DOHH2 (cell line): ENCODE data around the gene ITGB5.

Experiments used
- H3F3A ChIP-seq: fragments of 200-600 bp; sonication (generic), shearing (Covaris generic); 2 replicates; pipeline ENCODE4 v1.6.0; 2016; ENCODE audit warnings: antibody characterized with exemption, mild to moderate bottlenecking; ENCODE audit not compliant: control insufficient read depth, insufficient read depth
- H3K27ac ChIP-seq: fragments of 200-600 bp; sonication (generic); 2 replicates; pipeline ENCODE4 v1.5.1; 2014; ENCODE audit warnings: low read depth, mild to moderate bottlenecking, low read length, moderate library complexity
- H3K27me3 ChIP-seq: fragments of 200-600 bp; sonication (generic); 2 replicates; pipeline ENCODE4 v1.6.1; 2014; ENCODE audit warnings: mild to moderate bottlenecking, low read length, mixed read lengths; ENCODE audit not compliant: control insufficient read depth
- H3K36me3 ChIP-seq: fragments of 200-600 bp; sonication (generic); 2 replicates; pipeline ENCODE4 v1.6.1; 2014; ENCODE audit warnings: mild to moderate bottlenecking, low read length, moderate library complexity, mixed read lengths; ENCODE audit not compliant: control insufficient read depth
- H3K4me1 ChIP-seq: fragments of 200-600 bp; sonication (generic); 2 replicates; pipeline ENCODE4 v1.6.1; 2014; ENCODE audit warnings: mild to moderate bottlenecking, low read length, mixed read lengths; ENCODE audit not compliant: control insufficient read depth
- H3K4me2 ChIP-seq: fragments of 200-600 bp; sonication (generic); 2 replicates; pipeline ENCODE4 v1.6.0; 2014; ENCODE audit warnings: mild to moderate bottlenecking, low read length, moderate library complexity
- H3K4me3 ChIP-seq: fragments of 200-600 bp; sonication (generic); 2 replicates; pipeline ENCODE4 v1.5.1; 2014; ENCODE audit warnings: mild to moderate bottlenecking, low read length, mixed read lengths
- H3K79me2 ChIP-seq: fragments of 200-600 bp; sonication (generic); 2 replicates; pipeline ENCODE4 v1.6.1; 2014; ENCODE audit warnings: mild to moderate bottlenecking, low read length, mixed read lengths; ENCODE audit not compliant: control insufficient read depth
- H3K9me2 ChIP-seq: fragments of 200-600 bp; sonication (generic); replicated peaks from 2 replicates; pipeline ENCODE4 v1.6.1; 2014; ENCODE audit warnings: mild to moderate bottlenecking, low read length, mixed read lengths; ENCODE audit not compliant: control insufficient read depth
- H3K9me3 ChIP-seq: fragments of 200-600 bp; sonication (generic); 2 replicates; pipeline ENCODE4 v1.6.1; 2014; ENCODE audit warnings: antibody characterized with exemption, low read length, mixed read lengths; ENCODE audit not compliant: control insufficient read depth, insufficient read depth
- H4K20me1 ChIP-seq: fragments of 200-600 bp; sonication (generic); 2 replicates; pipeline ENCODE4 v1.6.0; 2014; ENCODE audit warnings: low read depth, mild to moderate bottlenecking, antibody characterized with exemption, low read length, moderate library complexity; ENCODE audit not compliant: control insufficient read depth, insufficient read depth
- EZH2phosphoT487 ChIP-seq: fragments of 200-600 bp; sonication (generic); IDR thresholded peaks from 2 replicates; pipeline ENCODE4 v1.6.1; 2017; ENCODE audit warnings: borderline replicate concordance, mild to moderate bottlenecking, antibody characterized with exemption, low read length, moderate library complexity, mixed read lengths
- TF ChIP-seq, protein P1 (sequence below): fragments of 200-600 bp; sonication (generic); IDR thresholded peaks from one replicate; pipeline ENCODE4 v1.5.1; 2014; ENCODE audit warnings: antibody characterized with exemption, mild to moderate bottlenecking, low read depth, low read length; ENCODE audit not compliant: poor library complexity, severe bottlenecking

Gene ITGB5

DNA sequence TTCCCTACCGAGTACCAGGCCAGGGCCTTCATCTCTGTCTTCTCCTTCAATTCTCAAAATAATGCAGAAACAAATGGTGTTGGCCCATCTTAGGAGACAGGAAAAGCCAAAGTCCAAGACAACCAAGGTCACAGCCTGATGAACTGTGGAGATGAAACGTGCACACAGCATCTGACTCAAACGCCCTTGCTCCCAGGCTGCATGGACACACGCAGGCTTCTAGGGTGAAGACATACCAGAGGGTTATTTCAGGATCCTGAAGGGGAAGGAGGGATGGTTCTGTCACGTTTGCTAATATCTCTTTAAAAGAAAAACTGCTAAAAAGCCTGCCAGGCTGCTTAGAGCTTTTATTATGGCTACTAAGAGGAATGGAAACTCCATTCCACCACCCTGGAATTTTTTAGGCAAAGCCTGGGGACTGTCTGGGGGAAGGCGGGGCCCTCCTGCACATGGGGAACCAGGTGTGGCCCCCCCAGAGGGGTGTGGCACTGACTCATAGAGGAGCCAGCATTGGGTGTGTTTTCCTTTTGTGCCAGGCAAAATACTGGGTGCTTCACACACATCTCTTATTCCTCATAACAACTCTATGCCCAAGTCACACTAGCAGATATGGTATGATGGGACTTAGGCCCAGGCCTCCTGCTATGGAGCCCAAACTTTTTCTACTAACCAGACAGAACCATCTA lies 94.0 kb downstream of the ITGB5 start:
- Histone ChIP-seq H4K20me1 (no peaks in the 10 kb centered on the region), H3K27me3 (peaks cover 6% of the 10 kb centered on the region; the same call in 1 of the 2 replicates), H3K79me2 (no peaks in the 10 kb centered on the region), H3F3A (no peaks in the 10 kb centered on the region), H3K27ac (no peak overlapping the region), H3K9me2 (no peaks in the 10 kb centered on the region), H3K9me3 (no peaks in the 10 kb centered on the region), H3K4me3 (no peak overlapping the region), H3K4me2 (no peak overlapping the region), H3K4me1 (no peaks in the 10 kb centered on the region), H3K36me3 (no peaks in the 10 kb centered on the region)
- TF ChIP-seq EZH2phosphoT487 = no peak
- TF ChIP-seq, protein P1, sequence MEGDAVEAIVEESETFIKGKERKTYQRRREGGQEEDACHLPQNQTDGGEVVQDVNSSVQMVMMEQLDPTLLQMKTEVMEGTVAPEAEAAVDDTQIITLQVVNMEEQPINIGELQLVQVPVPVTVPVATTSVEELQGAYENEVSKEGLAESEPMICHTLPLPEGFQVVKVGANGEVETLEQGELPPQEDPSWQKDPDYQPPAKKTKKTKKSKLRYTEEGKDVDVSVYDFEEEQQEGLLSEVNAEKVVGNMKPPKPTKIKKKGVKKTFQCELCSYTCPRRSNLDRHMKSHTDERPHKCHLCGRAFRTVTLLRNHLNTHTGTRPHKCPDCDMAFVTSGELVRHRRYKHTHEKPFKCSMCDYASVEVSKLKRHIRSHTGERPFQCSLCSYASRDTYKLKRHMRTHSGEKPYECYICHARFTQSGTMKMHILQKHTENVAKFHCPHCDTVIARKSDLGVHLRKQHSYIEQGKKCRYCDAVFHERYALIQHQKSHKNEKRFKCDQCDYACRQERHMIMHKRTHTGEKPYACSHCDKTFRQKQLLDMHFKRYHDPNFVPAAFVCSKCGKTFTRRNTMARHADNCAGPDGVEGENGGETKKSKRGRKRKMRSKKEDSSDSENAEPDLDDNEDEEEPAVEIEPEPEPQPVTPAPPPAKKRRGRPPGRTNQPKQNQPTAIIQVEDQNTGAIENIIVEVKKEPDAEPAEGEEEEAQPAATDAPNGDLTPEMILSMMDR = no peak

- no peaks in the 10 kb centered on the region for H3K9me2 ChIP-seq
- TF ChIP-seq EZH2phosphoT487 = no peak
- TF ChIP-seq, protein P1 = no peak
- no peaks in the 10 kb centered on the region for H3K9me3 ChIP-seq
- H4K20me1 ChIP-seq = no peaks in the 10 kb centered on the region
- no peaks in the 10 kb centered on the region for H3K36me3 ChIP-seq
- H3F3A ChIP-seq = no peaks in the 10 kb centered on the region
- no peaks in the 10 kb centered on the region for H3K4me1 ChIP-seq
- H3K4me2 ChIP-seq = no peak overlapping the region
- H3K27ac ChIP-seq = no peak overlapping the region
- H3K27me3 ChIP-seq = peaks cover 6% of the 10 kb centered on the region; the same call in 1 of the 2 replicates
- H3K4me3 ChIP-seq = no peak overlapping the region
- H3K79me2 ChIP-seq = no peaks in the 10 kb centered on the region
Observed at GRCh38 chr3:124792341-124793040, 94.7 kb downstream of the ITGB5 start.

DNA sequence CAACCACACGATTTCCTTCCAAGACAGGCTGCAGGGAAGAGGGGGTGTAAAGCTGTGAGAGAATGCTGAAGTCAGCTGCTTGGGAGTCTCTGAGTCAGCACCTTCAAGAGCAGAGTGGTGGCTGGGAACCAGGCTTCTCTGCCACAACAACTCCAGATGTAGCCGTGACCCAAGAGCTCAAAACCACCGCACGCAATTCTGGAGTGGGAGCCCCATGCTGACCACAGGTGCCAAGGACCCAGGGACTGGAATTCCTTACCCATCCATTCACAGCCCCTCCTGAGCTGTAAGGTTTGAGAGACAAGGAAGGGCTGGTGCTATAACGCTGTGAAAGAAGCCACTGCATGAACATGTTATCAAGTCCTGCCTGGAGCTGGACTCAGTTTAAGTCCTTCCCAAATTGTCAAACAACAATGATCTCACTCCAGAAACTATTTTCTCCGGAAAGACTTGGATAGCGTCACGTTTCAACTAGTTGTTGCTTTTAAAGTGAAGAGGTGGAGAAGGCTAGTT lies 95.5 kb downstream of the ITGB5 start:
- H3K4me1 ChIP-seq = no peaks in the 10 kb centered on the region
- no peaks in the 10 kb centered on the region for H3K9me2 ChIP-seq
- H3K4me3 ChIP-seq = no peak overlapping the region
- no peaks in the 10 kb centered on the region for H4K20me1 ChIP-seq
- TF ChIP-seq, protein P1 = no peak
- TF ChIP-seq EZH2phosphoT487 = no peak
- no peak overlapping the region for H3K27ac ChIP-seq
- H3K36me3 ChIP-seq = no peaks in the 10 kb centered on the region
- no peak overlapping the region for H3K4me2 ChIP-seq
- H3K79me2 ChIP-seq = no peaks in the 10 kb centered on the region
- H3K27me3 ChIP-seq = peaks cover 6% of the 10 kb centered on the region; the same call in 1 of the 2 replicates
- H3K9me3 ChIP-seq = no peaks in the 10 kb centered on the region
- H3F3A ChIP-seq = no peaks in the 10 kb centered on the region
